Transverse colon (tissue), 4 donors: ENCODE measurements around the gene HSF2BP. TPM values are rescaled to one million over a fixed set of nuclear protein-coding genes. Genes with fewer than 3 reads are reported as not detected.

ENCODE experiments used
- DNase-seq: peaks from one replicate; pipeline ENCODE4 v3.0.0-alpha.2; 2019
- H3K27ac ChIP-seq, 4 donors: fragments of 200-600 bp; sonication (generic); 2 replicates each; pipeline ENCODE4 v1.5.1; 2016 to 2018; ENCODE audit warnings: inconsistent platforms in 4 of 4
- H3K27me3 ChIP-seq: fragments of 200-600 bp; sonication (generic); 2 replicates; pipeline ENCODE4 v1.5.1; 2017; ENCODE audit warnings: inconsistent platforms
- H3K36me3 ChIP-seq, 4 donors: fragments of 200-600 bp; sonication (generic); 2 replicates each; pipeline ENCODE4 v1.5.1; 2017 to 2019; ENCODE audit warnings: inconsistent platforms in 4 of 4
- H3K4me1 ChIP-seq, 4 donors: fragments of 200-600 bp; sonication (generic); 2 replicates each; pipeline ENCODE4 v1.5.1; 2017 to 2020; ENCODE audit warnings: inconsistent platforms in 4 of 4
- H3K4me3 ChIP-seq, 4 donors: fragments of 200-600 bp; sonication (generic); 1 replicate in 1 of 4; 2 replicates in 3 of 4; pipeline versions ENCODE4 v1.5.1 to v1.6.1; 2017 to 2019; ENCODE audit warnings: inconsistent platforms in 4 of 4
- H3K9me3 ChIP-seq, 2 donors: fragments of 200-600 bp; sonication (generic); 2 replicates each; pipeline ENCODE4 v1.5.1; 2017 to 2019; ENCODE audit warnings: inconsistent platforms in 2 of 2
- EP300 ChIP-seq: sonication (generic); formaldehyde crosslinking; IDR thresholded peaks from one replicate; pipeline ENCODE4 v1.6.1; 2017; ENCODE audit warnings: antibody characterized with exemption, low read depth
- POLR2A ChIP-seq: fragments of 450-650 bp; IDR thresholded peaks from one replicate; pipeline ENCODE4 v1.6.1; 2016; ENCODE audit warnings: antibody characterized with exemption, mild to moderate bottlenecking, moderate library complexity
- POLR2AphosphoS5 ChIP-seq, 3 donors: sonication (generic); formaldehyde crosslinking; IDR thresholded peaks; one replicate each; pipeline ENCODE4 v1.6.1; 2016; ENCODE audit warnings: antibody characterized with exemption in 3 of 3
- WGBS, 2 donors: methylation state at CpG; one replicate each; pipeline ENCODE4 v1.1.5; 2018; ENCODE audit warnings: low coverage in 1 of 2; 5-methylcytosine and 5-hydroxymethylcytosine counted together
- in situ Hi-C, 4 donors: fragments of 200-750 bp; cut with MboI; loops; one replicate each; pipeline versions ENCODE4 v1.15.0 to v1.15.1; 2017; ENCODE audit warnings: low sequenced_read_pairs in 3 of 4, low pct_ligation_motif_present in 1 of 4, low pct_unique_long_range_greater_than_20kb in 1 of 4
- intact Hi-C: fragments of 100-400 bp; cut with DNase I; formaldehyde crosslinking; loops from one replicate; pipeline ENCODE4 v1.15.1; 2023; ENCODE audit warnings: low total_unique reads
- total RNA-seq, 4 donors: library from RNA; depleted of rRNA; stranded (reverse); fragments of >200 nt; gene quantifications; one replicate each; pipeline ENCODE4 v1.1.0, GENCODE V29; 2016
- TF ChIP-seq, protein P1 (sequence below), 5 experiments: fragments of 200-600 bp in 3 of 5; fragments of 450-650 bp in 2 of 5; sonication (generic) in 3 of 5; IDR thresholded peaks; 1 replicate in 2 of 5; 2 replicates in 3 of 5; pipeline ENCODE4 v1.5.1; 2016 to 2017; ENCODE audit warnings: antibody characterized with exemption in 5 of 5, inconsistent platforms in 3 of 5, mild to moderate bottlenecking in 2 of 5, moderate library complexity in 1 of 5

The HSF2BP gene
- total RNA-seq, 4 donors from 2014 or later: 0.48 to 0.82 TPM; not detected in 2

DNA sequence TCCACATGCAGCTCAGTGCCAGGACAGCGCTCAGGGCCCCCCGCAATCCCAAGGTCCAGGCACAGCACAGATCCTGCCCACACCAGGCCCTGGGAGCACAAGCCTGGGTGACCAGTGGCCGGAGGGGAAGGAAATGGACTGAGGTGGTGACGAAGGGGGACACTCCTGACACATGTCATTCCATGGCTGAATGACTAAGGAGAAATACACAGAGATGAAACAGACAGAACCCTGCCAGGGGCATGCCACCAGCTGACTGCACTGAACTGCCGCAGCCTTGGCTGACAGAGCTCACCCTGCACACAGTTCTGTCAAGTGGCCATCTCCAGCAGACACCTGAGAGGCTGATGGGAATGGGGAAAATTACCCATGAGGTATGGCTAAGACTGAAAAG is 56.1 kb downstream of the HSF2BP start:
- no peaks in the 10 kb centered on the region for H3K27me3 ChIP-seq
- no peaks in the 10 kb centered on the region for H3K9me3 ChIP-seq
- H3K4me1 ChIP-seq: peaks cover 0 to 7% (median 2%) of the 10 kb centered on the region in 4 donors
- no peak for DNase-seq
- intact Hi-C loops (no loop called here), in situ Hi-C loops (no loop called here)
- H3K36me3 ChIP-seq: no peaks in the 10 kb centered on the region
- TF ChIP-seq, protein P1, sequence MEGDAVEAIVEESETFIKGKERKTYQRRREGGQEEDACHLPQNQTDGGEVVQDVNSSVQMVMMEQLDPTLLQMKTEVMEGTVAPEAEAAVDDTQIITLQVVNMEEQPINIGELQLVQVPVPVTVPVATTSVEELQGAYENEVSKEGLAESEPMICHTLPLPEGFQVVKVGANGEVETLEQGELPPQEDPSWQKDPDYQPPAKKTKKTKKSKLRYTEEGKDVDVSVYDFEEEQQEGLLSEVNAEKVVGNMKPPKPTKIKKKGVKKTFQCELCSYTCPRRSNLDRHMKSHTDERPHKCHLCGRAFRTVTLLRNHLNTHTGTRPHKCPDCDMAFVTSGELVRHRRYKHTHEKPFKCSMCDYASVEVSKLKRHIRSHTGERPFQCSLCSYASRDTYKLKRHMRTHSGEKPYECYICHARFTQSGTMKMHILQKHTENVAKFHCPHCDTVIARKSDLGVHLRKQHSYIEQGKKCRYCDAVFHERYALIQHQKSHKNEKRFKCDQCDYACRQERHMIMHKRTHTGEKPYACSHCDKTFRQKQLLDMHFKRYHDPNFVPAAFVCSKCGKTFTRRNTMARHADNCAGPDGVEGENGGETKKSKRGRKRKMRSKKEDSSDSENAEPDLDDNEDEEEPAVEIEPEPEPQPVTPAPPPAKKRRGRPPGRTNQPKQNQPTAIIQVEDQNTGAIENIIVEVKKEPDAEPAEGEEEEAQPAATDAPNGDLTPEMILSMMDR (IDR thresholded peaks at IDR 0.05): no peak
- TF ChIP-seq POLR2AphosphoS5 (IDR thresholded peaks at IDR 0.05): no peak
- no peak for TF ChIP-seq POLR2A
- no peak for TF ChIP-seq EP300
- no peak overlapping the region for H3K27ac ChIP-seq
- H3K4me3 ChIP-seq: no peak overlapping the region
- 78 to 92% methylated on average over 2 to 5 of the region's 5 CpGs for WGBS, 2 donors

DNA sequence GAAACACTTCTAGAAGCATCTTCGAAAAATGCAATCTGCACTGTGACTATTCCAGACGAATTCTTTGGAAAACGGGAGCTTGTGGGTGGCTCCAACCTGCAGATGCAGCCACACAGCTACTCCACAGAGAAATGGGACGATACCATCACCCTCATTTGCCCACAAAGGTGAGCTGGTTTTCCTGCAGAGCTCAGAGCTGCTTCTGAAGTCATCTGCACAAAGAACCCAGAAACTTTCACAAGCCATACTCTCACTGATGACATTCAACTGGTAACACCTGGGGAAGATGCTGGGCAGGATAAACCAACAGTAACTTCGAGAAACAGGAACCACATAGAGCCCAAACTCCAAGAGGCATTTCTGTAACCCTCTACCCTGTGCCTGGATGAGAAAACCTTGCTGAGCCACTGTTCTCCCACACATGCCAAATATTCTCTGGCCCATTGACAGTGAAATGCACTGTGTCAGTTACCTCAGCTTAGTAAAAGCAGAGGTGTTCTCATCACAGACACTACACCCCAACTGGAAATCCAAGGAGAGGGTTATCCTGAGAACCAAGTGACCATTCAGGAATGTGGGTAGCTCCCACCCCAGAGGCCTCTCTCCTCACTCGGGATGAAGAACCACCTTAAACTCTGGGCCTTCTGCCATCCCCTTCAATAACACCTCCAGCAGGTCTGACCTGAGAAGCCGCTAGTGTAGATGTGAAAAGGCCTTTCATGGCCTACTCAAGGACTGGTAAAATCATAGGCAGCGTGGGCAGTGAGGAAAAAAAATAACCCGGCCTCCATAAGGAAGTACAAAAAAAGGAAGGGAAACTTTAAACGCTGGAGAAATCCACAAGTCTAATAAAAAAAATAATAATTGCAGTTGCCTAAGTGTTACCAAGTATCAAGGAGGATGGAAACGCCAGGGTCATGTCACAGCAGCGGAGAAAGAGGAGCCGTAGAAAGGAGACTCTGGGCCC is 56.7 kb downstream of the HSF2BP start:
- in situ Hi-C loops (no loop called here), intact Hi-C loops (no loop called here)
- no peaks in the 10 kb centered on the region for H3K36me3 ChIP-seq
- DNase-seq: no peak
- no peak for TF ChIP-seq POLR2AphosphoS5 (IDR thresholded peaks at IDR 0.05)
- no peak for TF ChIP-seq POLR2A
- TF ChIP-seq EP300: no peak
- TF ChIP-seq, protein P1 (IDR thresholded peaks at IDR 0.05): no peak
- H3K27ac ChIP-seq: no peak overlapping the region
- H3K4me3 ChIP-seq: no peak overlapping the region
- H3K9me3 ChIP-seq: no peaks in the 10 kb centered on the region
- 82 to 92% methylated on average over 8 to 13 of the region's 13 CpGs for WGBS, 2 donors
- peaks cover 0 to 7% (median 2%) of the 10 kb centered on the region in 4 donors for H3K4me1 ChIP-seq
- H3K27me3 ChIP-seq: no peaks in the 10 kb centered on the region

DNA sequence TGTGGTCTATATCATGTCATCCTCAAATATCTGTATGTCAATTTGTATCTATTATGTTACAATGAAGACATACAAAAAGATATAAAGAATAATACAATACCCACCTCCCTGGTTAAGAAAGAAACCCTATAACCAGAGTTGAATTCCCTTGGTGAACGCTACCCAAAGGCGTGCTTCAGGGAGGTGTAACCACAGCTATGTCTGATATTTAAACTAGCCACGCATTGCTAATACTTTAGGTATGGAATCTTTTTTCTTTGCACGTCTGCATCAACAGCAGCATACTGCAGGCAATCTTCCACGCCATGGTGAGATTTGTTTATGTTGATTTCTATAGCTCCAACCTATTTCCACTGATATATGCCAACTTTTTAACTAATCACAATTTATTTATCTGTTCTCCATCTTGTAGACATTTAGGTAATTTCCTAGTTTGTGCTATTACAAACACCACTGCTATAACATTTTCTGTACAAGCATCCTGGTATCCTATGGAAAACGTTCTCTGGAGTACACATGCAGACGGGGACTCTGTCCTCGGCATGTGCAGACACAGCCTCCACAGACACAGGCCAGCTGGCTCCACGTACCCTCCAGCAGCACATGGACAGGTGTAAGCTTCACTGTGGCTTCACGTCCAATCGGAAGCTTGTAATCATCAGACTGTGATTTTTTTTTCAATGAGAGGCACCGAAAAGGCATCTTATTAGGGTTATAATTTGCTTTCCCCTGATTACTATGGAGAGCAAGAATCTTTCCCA is 58.5 kb downstream of the HSF2BP start:
- no peak overlapping the region for H3K4me3 ChIP-seq
- no peak for TF ChIP-seq EP300
- TF ChIP-seq, protein P1 (IDR thresholded peaks at IDR 0.05): no peak
- TF ChIP-seq POLR2A: no peak
- TF ChIP-seq POLR2AphosphoS5 (IDR thresholded peaks at IDR 0.05): no peak
- H3K36me3 ChIP-seq: no peaks in the 10 kb centered on the region
- intact Hi-C loops: no loop called here
- no peaks in the 10 kb centered on the region for H3K27me3 ChIP-seq
- no peak for DNase-seq
- H3K27ac ChIP-seq: no peak overlapping the region
- in situ Hi-C loops: no loop called here
- 85 to 93% methylated on average over 9 to 12 of the region's 12 CpGs for WGBS, 2 donors
- H3K4me1 ChIP-seq: peaks cover 0 to 7% (median 2%) of the 10 kb centered on the region in 4 donors
- no peaks in the 10 kb centered on the region for H3K9me3 ChIP-seq

DNA sequence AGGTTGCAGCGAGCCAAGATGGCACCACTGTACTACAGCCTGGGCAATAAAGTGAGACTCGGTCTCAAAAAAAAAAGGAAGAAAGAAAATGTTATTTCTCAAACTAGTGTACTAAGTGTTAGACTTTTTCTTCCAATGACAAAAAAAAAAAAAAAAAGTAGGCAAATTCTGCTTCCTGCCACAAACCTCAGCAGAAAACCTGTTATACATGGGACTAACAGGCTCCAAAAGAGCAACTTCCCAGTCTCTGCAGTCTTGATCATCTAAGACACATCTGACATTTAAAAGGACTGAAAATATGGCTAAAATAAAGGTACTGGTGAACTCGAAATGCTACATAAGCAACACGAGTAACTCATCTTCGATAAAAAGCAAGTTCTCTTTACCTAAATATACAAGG is 59.6 kb downstream of the HSF2BP start:
- Histone ChIP-seq H3K27ac (no peak overlapping the region), H3K4me3 (no peak overlapping the region), H3K36me3 (no peaks in the 10 kb centered on the region), H3K4me1 (peaks cover 0 to 7% (median 2%) of the 10 kb centered on the region in 4 donors), H3K27me3 (no peaks in the 10 kb centered on the region), H3K9me3 (no peaks in the 10 kb centered on the region)
- no peak for TF ChIP-seq EP300
- no peak for TF ChIP-seq POLR2AphosphoS5 (IDR thresholded peaks at IDR 0.05)
- TF ChIP-seq, protein P1 (IDR thresholded peaks at IDR 0.05): no peak
- TF ChIP-seq POLR2A: no peak
- intact Hi-C loops: no loop called here
- WGBS, 2 donors: 53 to 68% methylated on average over 5 of the region's 5 CpGs
- in situ Hi-C loops: no loop called here
- no peak for DNase-seq
